HEK293 (cell line): ENCODE data around the gene TMEM63B.

Experiments
- KLF7 ChIP-seq: fragments of 450-650 bp; formaldehyde crosslinking; IDR thresholded peaks from 2 replicates; pipeline ENCODE4 v1.5.1; 2016; ENCODE audit warnings: missing biosample characterization, missing genetic modification characterization, borderline replicate concordance
- MYNN ChIP-seq: fragments of 450-650 bp; formaldehyde crosslinking; IDR thresholded peaks from 2 replicates; pipeline ENCODE4 v1.5.1; 2016; ENCODE audit warnings: missing biosample characterization, missing genetic modification characterization, borderline replicate concordance
- YY1 ChIP-seq: fragments of 450-650 bp; formaldehyde crosslinking; IDR thresholded peaks from 2 replicates; pipeline ENCODE4 v1.5.1; 2018; ENCODE audit warnings: missing biosample characterization, missing genetic modification characterization
- ZNF114 ChIP-seq: fragments of 450-650 bp; formaldehyde crosslinking; IDR thresholded peaks from 2 replicates; pipeline ENCODE4 v1.5.0; 2017; ENCODE audit warnings: missing biosample characterization, missing genetic modification characterization
- ZNF2 ChIP-seq: fragments of 450-650 bp; formaldehyde crosslinking; IDR thresholded peaks from 2 replicates; pipeline ENCODE4 v1.5.1; 2016; ENCODE audit warnings: missing biosample characterization, missing genetic modification characterization
- ZNF311 ChIP-seq: fragments of 450-650 bp; formaldehyde crosslinking; IDR thresholded peaks from 2 replicates; pipeline ENCODE4 v1.5.1; 2017; ENCODE audit warnings: missing biosample characterization, missing genetic modification characterization, borderline replicate concordance
- ZNF394 ChIP-seq: fragments of 450-650 bp; formaldehyde crosslinking; IDR thresholded peaks from 2 replicates; pipeline ENCODE4 v1.5.1; 2016; ENCODE audit warnings: missing biosample characterization, missing genetic modification characterization, mild to moderate bottlenecking, moderate library complexity, borderline replicate concordance
- ZNF548 ChIP-seq: fragments of 450-650 bp; formaldehyde crosslinking; IDR thresholded peaks from 2 replicates; pipeline ENCODE4 v1.5.1; 2016; ENCODE audit warnings: missing biosample characterization, missing genetic modification characterization
- ZNF660 ChIP-seq: fragments of 450-650 bp; IDR thresholded peaks from 2 replicates; pipeline ENCODE4 v1.5.1; 2018; ENCODE audit warnings: missing biosample characterization, mild to moderate bottlenecking, missing genetic modification characterization
- ZNF768 ChIP-seq: fragments of 450-650 bp; formaldehyde crosslinking; IDR thresholded peaks from 2 replicates; pipeline ENCODE4 v1.5.1; 2018; ENCODE audit warnings: missing biosample characterization, mild to moderate bottlenecking, missing genetic modification characterization
- TF ChIP-seq, protein P1 (sequence below): IDR thresholded peaks from 2 replicates; pipeline ENCODE4 v1.6.1; 2011; ENCODE audit warnings: mild to moderate bottlenecking, low read depth, low read length, borderline replicate concordance
- TF ChIP-seq, protein P2 (sequence below): fragments of 450-650 bp; formaldehyde crosslinking; optimal IDR thresholded peaks from 2 replicates; pipeline ENCODE3; 2016; ENCODE audit warnings: missing biosample characterization, mild to moderate bottlenecking, missing genetic modification characterization
- TF ChIP-seq, protein P3 (sequence below): fragments of 450-650 bp; formaldehyde crosslinking; IDR thresholded peaks from 2 replicates; pipeline ENCODE4 v1.5.1; 2016; ENCODE audit warnings: missing biosample characterization, missing genetic modification characterization
- TF ChIP-seq, protein P4 (sequence below): fragments of 450-650 bp; formaldehyde crosslinking; conservative IDR thresholded peaks from 2 replicates; pipeline ENCODE4 v1.5.1; 2016; ENCODE audit warnings: low read depth, missing biosample characterization, missing genetic modification characterization
- TF ChIP-seq, protein P5 (sequence below): fragments of 450-650 bp; formaldehyde crosslinking; IDR thresholded peaks from 2 replicates; pipeline ENCODE4 v1.5.1; 2017; ENCODE audit warnings: missing biosample characterization, missing genetic modification characterization
- TF ChIP-seq, protein P6 (sequence below): fragments of 450-650 bp; formaldehyde crosslinking; IDR thresholded peaks from 2 replicates; pipeline ENCODE4 v1.5.1; 2016; ENCODE audit warnings: missing biosample characterization, missing genetic modification characterization
- TF ChIP-seq, protein P7 (sequence below): fragments of 450-650 bp; formaldehyde crosslinking; IDR thresholded peaks from 2 replicates; pipeline ENCODE4 v1.5.1; 2016; ENCODE audit warnings: missing biosample characterization, missing genetic modification characterization, borderline replicate concordance
- TF ChIP-seq, protein P8 (sequence below): fragments of 450-650 bp; formaldehyde crosslinking; IDR thresholded peaks from 2 replicates; pipeline ENCODE4 v1.5.1; 2017; ENCODE audit warnings: missing biosample characterization, missing genetic modification characterization

TMEM63B gene

DNA sequence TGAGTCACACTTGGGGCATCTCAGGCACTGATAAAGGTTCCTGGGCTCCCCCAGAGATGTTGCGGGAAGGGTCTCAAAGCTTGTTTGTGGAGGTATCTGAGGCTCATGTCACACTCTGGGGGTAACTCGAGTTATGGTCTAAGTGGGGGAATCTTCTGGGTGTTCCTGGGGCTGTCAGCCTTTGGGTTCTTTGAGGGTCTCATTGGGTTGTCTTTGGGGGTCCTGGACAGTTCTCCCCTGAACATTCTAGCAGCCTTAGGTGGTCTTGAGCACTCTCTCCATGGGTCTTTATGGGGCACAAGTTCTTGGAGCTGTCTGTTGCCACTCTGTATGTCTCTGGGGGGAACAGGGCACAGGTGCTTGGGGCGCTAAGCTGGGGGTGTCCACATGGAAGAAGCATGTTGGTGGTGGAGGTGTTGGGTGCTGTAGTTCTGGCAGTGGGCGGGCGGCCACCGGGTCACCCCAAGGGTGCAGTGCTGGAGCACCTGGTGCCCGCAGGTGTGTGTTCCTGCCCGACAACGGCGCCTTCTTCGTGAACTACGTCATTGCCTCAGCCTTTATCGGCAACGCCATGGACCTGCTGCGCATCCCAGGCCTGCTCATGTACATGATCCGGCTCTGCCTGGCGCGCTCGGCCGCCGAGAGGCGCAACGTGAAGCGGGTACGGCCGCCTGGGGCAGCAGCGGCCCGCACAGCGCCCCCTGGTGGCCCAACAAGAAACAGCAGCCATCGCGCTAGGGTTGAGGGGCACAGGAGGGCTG is 24.2 kb downstream of the TMEM63B start (continued):
- TF ChIP-seq, protein P1, sequence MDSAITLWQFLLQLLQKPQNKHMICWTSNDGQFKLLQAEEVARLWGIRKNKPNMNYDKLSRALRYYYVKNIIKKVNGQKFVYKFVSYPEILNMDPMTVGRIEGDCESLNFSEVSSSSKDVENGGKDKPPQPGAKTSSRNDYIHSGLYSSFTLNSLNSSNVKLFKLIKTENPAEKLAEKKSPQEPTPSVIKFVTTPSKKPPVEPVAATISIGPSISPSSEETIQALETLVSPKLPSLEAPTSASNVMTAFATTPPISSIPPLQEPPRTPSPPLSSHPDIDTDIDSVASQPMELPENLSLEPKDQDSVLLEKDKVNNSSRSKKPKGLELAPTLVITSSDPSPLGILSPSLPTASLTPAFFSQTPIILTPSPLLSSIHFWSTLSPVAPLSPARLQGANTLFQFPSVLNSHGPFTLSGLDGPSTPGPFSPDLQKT = no peak
- TF ChIP-seq, protein P2, sequence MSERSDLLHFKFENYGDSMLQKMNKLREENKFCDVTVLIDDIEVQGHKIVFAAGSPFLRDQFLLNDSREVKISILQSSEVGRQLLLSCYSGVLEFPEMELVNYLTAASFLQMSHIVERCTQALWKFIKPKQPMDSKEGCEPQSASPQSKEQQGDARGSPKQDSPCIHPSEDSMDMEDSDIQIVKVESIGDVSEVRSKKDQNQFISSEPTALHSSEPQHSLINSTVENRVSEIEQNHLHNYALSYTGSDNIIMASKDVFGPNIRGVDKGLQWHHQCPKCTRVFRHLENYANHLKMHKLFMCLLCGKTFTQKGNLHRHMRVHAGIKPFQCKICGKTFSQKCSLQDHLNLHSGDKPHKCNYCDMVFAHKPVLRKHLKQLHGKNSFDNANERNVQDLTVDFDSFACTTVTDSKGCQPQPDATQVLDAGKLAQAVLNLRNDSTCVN (tag by site-specific recombination) = peak; percentile 66
- TF ChIP-seq, protein P3, sequence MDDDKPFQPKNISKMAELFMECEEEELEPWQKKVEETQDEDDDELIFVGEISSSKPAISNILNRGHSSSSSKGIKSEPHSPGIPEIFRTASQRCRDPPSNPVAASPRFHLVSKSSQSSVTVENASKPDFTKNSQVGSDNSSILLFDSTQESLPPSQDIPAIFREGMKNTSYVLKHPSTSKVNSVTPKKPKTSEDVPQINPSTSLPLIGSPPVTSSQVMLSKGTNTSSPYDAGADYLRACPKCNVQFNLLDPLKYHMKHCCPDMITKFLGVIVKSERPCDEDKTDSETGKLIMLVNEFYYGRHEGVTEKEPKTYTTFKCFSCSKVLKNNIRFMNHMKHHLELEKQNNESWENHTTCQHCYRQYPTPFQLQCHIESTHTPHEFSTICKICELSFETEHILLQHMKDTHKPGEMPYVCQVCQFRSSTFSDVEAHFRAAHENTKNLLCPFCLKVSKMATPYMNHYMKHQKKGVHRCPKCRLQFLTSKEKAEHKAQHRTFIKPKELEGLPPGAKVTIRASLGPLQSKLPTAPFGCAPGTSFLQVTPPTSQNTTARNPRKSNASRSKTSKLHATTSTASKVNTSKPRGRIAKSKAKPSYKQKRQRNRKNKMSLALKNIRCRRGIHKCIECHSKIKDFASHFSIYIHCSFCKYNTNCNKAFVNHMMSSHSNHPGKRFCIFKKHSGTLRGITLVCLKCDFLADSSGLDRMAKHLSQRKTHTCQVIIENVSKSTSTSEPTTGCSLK (tag by site-specific recombination) = no peak
- no peak for TF ChIP-seq YY1
- TF ChIP-seq, protein P4, sequence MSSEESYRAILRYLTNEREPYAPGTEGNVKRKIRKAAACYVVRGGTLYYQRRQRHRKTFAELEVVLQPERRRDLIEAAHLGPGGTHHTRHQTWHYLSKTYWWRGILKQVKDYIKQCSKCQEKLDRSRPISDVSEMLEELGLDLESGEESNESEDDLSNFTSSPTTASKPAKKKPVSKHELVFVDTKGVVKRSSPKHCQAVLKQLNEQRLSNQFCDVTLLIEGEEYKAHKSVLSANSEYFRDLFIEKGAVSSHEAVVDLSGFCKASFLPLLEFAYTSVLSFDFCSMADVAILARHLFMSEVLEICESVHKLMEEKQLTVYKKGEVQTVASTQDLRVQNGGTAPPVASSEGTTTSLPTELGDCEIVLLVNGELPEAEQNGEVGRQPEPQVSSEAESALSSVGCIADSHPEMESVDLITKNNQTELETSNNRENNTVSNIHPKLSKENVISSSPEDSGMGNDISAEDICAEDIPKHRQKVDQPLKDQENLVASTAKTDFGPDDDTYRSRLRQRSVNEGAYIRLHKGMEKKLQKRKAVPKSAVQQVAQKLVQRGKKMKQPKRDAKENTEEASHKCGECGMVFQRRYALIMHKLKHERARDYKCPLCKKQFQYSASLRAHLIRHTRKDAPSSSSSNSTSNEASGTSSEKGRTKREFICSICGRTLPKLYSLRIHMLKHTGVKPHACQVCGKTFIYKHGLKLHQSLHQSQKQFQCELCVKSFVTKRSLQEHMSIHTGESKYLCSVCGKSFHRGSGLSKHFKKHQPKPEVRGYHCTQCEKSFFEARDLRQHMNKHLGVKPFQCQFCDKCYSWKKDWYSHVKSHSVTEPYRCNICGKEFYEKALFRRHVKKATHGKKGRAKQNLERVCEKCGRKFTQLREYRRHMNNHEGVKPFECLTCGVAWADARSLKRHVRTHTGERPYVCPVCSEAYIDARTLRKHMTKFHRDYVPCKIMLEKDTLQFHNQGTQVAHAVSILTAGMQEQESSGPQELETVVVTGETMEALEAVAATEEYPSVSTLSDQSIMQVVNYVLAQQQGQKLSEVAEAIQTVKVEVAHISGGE (tag by site-specific recombination) = no peak
- TF ChIP-seq, protein P5, sequence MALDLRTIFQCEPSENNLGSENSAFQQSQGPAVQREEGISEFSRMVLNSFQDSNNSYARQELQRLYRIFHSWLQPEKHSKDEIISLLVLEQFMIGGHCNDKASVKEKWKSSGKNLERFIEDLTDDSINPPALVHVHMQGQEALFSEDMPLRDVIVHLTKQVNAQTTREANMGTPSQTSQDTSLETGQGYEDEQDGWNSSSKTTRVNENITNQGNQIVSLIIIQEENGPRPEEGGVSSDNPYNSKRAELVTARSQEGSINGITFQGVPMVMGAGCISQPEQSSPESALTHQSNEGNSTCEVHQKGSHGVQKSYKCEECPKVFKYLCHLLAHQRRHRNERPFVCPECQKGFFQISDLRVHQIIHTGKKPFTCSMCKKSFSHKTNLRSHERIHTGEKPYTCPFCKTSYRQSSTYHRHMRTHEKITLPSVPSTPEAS (tag by site-specific recombination) = no peak
- TF ChIP-seq, protein P6, sequence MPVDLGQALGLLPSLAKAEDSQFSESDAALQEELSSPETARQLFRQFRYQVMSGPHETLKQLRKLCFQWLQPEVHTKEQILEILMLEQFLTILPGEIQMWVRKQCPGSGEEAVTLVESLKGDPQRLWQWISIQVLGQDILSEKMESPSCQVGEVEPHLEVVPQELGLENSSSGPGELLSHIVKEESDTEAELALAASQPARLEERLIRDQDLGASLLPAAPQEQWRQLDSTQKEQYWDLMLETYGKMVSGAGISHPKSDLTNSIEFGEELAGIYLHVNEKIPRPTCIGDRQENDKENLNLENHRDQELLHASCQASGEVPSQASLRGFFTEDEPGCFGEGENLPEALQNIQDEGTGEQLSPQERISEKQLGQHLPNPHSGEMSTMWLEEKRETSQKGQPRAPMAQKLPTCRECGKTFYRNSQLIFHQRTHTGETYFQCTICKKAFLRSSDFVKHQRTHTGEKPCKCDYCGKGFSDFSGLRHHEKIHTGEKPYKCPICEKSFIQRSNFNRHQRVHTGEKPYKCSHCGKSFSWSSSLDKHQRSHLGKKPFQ (tag by site-specific recombination) = no peak
- TF ChIP-seq ZNF660 (tag by site-specific recombination) = peak; percentile 87
- TF ChIP-seq ZNF394 = no peak
- no peak for TF ChIP-seq ZNF311 (tag by site-specific recombination)
- TF ChIP-seq ZNF114 (tag by site-specific recombination) = no peak
- no peak for TF ChIP-seq ZNF548 (tag by site-specific recombination)
- TF ChIP-seq MYNN (tag by site-specific recombination) = no peak
- TF ChIP-seq, protein P7, sequence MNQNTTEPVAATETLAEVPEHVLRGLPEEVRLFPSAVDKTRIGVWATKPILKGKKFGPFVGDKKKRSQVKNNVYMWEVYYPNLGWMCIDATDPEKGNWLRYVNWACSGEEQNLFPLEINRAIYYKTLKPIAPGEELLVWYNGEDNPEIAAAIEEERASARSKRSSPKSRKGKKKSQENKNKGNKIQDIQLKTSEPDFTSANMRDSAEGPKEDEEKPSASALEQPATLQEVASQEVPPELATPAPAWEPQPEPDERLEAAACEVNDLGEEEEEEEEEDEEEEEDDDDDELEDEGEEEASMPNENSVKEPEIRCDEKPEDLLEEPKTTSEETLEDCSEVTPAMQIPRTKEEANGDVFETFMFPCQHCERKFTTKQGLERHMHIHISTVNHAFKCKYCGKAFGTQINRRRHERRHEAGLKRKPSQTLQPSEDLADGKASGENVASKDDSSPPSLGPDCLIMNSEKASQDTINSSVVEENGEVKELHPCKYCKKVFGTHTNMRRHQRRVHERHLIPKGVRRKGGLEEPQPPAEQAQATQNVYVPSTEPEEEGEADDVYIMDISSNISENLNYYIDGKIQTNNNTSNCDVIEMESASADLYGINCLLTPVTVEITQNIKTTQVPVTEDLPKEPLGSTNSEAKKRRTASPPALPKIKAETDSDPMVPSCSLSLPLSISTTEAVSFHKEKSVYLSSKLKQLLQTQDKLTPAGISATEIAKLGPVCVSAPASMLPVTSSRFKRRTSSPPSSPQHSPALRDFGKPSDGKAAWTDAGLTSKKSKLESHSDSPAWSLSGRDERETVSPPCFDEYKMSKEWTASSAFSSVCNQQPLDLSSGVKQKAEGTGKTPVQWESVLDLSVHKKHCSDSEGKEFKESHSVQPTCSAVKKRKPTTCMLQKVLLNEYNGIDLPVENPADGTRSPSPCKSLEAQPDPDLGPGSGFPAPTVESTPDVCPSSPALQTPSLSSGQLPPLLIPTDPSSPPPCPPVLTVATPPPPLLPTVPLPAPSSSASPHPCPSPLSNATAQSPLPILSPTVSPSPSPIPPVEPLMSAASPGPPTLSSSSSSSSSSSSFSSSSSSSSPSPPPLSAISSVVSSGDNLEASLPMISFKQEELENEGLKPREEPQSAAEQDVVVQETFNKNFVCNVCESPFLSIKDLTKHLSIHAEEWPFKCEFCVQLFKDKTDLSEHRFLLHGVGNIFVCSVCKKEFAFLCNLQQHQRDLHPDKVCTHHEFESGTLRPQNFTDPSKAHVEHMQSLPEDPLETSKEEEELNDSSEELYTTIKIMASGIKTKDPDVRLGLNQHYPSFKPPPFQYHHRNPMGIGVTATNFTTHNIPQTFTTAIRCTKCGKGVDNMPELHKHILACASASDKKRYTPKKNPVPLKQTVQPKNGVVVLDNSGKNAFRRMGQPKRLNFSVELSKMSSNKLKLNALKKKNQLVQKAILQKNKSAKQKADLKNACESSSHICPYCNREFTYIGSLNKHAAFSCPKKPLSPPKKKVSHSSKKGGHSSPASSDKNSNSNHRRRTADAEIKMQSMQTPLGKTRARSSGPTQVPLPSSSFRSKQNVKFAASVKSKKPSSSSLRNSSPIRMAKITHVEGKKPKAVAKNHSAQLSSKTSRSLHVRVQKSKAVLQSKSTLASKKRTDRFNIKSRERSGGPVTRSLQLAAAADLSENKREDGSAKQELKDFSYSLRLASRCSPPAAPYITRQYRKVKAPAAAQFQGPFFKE (tag by site-specific recombination) = no peak
- peak; percentile 95 for TF ChIP-seq ZNF2
- TF ChIP-seq, protein P8, sequence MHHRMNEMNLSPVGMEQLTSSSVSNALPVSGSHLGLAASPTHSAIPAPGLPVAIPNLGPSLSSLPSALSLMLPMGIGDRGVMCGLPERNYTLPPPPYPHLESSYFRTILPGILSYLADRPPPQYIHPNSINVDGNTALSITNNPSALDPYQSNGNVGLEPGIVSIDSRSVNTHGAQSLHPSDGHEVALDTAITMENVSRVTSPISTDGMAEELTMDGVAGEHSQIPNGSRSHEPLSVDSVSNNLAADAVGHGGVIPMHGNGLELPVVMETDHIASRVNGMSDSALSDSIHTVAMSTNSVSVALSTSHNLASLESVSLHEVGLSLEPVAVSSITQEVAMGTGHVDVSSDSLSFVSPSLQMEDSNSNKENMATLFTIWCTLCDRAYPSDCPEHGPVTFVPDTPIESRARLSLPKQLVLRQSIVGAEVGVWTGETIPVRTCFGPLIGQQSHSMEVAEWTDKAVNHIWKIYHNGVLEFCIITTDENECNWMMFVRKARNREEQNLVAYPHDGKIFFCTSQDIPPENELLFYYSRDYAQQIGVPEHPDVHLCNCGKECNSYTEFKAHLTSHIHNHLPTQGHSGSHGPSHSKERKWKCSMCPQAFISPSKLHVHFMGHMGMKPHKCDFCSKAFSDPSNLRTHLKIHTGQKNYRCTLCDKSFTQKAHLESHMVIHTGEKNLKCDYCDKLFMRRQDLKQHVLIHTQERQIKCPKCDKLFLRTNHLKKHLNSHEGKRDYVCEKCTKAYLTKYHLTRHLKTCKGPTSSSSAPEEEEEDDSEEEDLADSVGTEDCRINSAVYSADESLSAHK (tag by site-specific recombination) = no peak
- TF ChIP-seq KLF7 (tag by site-specific recombination) = no peak
- no peak for TF ChIP-seq ZNF768 (tag by site-specific recombination)
